Hepatocyte (in vitro differentiated cells): ENCODE data around the gene DEPP1.

Source experiments
- CTCF ChIP-seq: fragments of 200-600 bp; sonication (generic); IDR thresholded peaks from 2 replicates; pipeline ENCODE4 v1.5.1; 2016; ENCODE audit warnings: antibody characterized with exemption, mild to moderate bottlenecking; ENCODE audit not compliant: poor library complexity
- EZH2 ChIP-seq: fragments of 200-600 bp; sonication (generic); IDR thresholded peaks from 2 replicates; pipeline ENCODE4 v1.6.1; 2016; ENCODE audit warnings: antibody characterized with exemption, mild to moderate bottlenecking, borderline replicate concordance
- EZH2phosphoT487 ChIP-seq: fragments of 200-600 bp; sonication (generic); IDR thresholded peaks from one replicate; pipeline ENCODE4 v1.6.1; 2018; ENCODE audit warnings: antibody characterized with exemption, mild to moderate bottlenecking, low read depth, moderate library complexity; ENCODE audit not compliant: unreplicated experiment, severe bottlenecking

GRCh38 chr10:44961931-44962750, 16.5 kb downstream of the DEPP1 start:
- no peak for TF ChIP-seq EZH2
- no peak for TF ChIP-seq CTCF
- no peak for TF ChIP-seq EZH2phosphoT487
